ENCODE results near the gene RPL29.
A peak's percentile ranks its signal among the peaks of the same experiment; 100 is the strongest.

Gene RPL29

GRCh38 chr3:52025453-52025852 is 29.8 kb upstream of the RPL29 start:
- no peak for DNase-seq

GRCh38 chr3:52024765-52025452 is 29.2 kb upstream of the RPL29 start:
- no peak for DNase-seq

- DNase-seq: no peak
Measured at GRCh38 chr3:52023860-52024764, 28.4 kb upstream of the RPL29 start.

GRCh38 chr3:52023101-52023770 is 27.5 kb upstream of the RPL29 start:
- DNase-seq: no peak

- DNase-seq: peak; percentile 59
Measured at GRCh38 chr3:52022323-52023100, 26.8 kb upstream of the RPL29 start.

GRCh38 chr3:52021489-52022268 is 26.0 kb upstream of the RPL29 start:
- DNase-seq: peak; percentile 41

GRCh38 chr3:52020796-52021195 is 25.1 kb upstream of the RPL29 start:
- DNase-seq: no peak

GRCh38 chr3:52019352-52020080 is 23.8 kb upstream of the RPL29 start:
- DNase-seq: no peak

GRCh38 chr3:52018319-52019000 is 22.8 kb upstream of the RPL29 start:
- no peak for DNase-seq

GRCh38 chr3:52017586-52017985 is 21.9 kb upstream of the RPL29 start:
- no peak for DNase-seq

- no peak for DNase-seq
Measured at GRCh38 chr3:52015438-52016228, 19.9 kb upstream of the RPL29 start.

GRCh38 chr3:52014613-52015012 is 18.9 kb upstream of the RPL29 start:
- DNase-seq: peak; percentile 42

- no peak for DNase-seq
Measured at GRCh38 chr3:52013802-52014598, 18.3 kb upstream of the RPL29 start.

GRCh38 chr3:52012699-52013098 is 17.0 kb upstream of the RPL29 start:
- no peak for DNase-seq

- no peak for DNase-seq
Measured at GRCh38 chr3:52010431-52010830, 14.7 kb upstream of the RPL29 start.

GRCh38 chr3:52007291-52007690 is 11.6 kb upstream of the RPL29 start:
- DNase-seq: no peak

- DNase-seq: no peak
Measured at GRCh38 chr3:52006820-52007133, 11.1 kb upstream of the RPL29 start.

GRCh38 chr3:52006017-52006819 is 10.5 kb upstream of the RPL29 start:
- DNase-seq: no peak
